Stimulated activated naive B cell treated with anti-CD40 and anti-IgM and Interleukin-4, amounts not matched to agents 10 μg/mL and 1 μg/mL and 100 μg/mL, for 72 hours (primary cell): ENCODE measurements around the gene POU5F1.
"Not testable (repeated sequence)": the region's sequence is repeated elsewhere in the genome, so short reads cannot be mapped to it uniquely, and the experiment has no call there.

ENCODE experiments used
- ATAC-seq, 2 donors: fragments of 150-1000 bp; cut with Tn5 transposase; replicated peaks; 2 replicates each; pipeline ENCODE4 v1.10.0; 2021; ENCODE audit warnings: moderate library complexity in 1 of 2
- DNase-seq: peaks from one replicate; pipeline ENCODE4 v3.0.0; 2021
- H3K27ac Mint-ChIP-seq: one replicate; pipeline ENCODE4 v1.8.0; 2022; ENCODE audit warnings: mild to moderate bottlenecking, mixed read lengths
- H3K27me3 Mint-ChIP-seq, 2 donors: one replicate each; pipeline ENCODE4 v1.8.0; 2022; ENCODE audit warnings: mixed read lengths in 2 of 2
- H3K36me3 Mint-ChIP-seq, 2 donors: one replicate each; pipeline ENCODE4 v1.8.0; 2022; ENCODE audit warnings: mixed read lengths in 2 of 2, mild to moderate bottlenecking in 1 of 2
- H3K4me1 Mint-ChIP-seq, 2 donors: one replicate each; pipeline ENCODE4 v1.8.0; 2022; ENCODE audit warnings: mixed read lengths in 2 of 2, mild to moderate bottlenecking in 1 of 2
- H3K4me3 Mint-ChIP-seq, 2 donors: one replicate each; pipeline ENCODE4 v1.8.0; 2022; ENCODE audit warnings: mild to moderate bottlenecking in 2 of 2, mixed read lengths in 2 of 2, moderate library complexity in 1 of 2
- H3K9me3 Mint-ChIP-seq, 2 donors: one replicate each; pipeline ENCODE4 v1.8.0; 2022; ENCODE audit warnings: mixed read lengths in 2 of 2, mild to moderate bottlenecking in 1 of 2

The POU5F1 gene

DNA sequence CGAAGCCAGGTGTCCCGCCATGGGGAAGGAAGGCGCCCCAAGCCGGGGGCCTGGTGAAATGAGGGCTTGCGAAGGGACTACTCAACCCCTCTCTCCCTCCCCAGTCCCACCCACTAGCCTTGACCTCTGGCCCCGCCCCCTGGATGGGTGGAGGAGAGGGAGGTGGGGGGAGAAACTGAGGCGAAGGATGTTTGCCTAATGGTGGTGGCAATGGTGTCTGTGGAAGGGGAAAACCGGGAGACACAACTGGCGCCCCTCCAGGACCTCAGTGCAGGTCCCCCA is at the start of gene POU5F1:
POU5F1 (minus strand) TSS at position 83 of the 282 bp plus-strand sequence; CDS start at position 21, 62 bp downstream.
- H3K36me3 Mint-ChIP-seq: no peaks in the 10 kb centered on the region

DNA sequence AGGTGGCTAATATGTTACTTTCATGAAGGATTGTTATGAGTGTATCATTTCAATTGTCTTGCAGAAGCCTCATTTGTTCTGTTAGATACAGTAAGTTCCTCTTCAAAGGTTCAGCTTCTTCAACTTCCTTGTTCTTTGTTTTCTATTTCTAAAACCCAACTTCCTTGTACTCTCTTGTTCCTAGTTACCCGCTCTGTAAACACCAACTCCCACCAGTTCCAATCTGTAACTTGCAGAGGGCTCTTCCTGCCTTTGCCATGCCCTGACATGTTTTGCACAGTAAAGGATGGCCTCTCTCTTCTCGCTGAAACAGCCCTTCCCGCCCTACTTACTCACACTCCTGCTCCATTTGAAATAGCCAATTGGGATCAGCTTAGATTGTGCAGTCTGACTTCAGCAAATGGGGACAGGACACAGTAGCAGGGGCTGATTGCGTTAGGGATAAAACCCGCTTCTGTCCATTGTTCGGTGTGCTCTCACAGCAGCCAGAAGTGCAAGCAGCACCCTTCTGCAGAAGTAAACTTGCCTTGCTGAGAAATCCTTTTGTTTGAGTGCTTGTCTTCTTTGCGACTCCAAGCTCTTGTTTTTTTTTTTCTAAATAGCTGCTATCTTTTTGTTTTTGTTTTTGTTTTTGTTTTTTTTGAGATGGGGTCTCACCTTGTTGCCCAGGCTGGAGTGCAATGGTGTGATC is 45.9 kb upstream of the POU5F1 start:
- H3K4me1 Mint-ChIP-seq: peaks cover 7 to 9% of the 10 kb centered on the region in 2 donors
- H3K9me3 Mint-ChIP-seq: peaks cover 10% of the 10 kb centered on the region in 2 donors
- peak overlapping the region; percentile 1 for H3K27ac Mint-ChIP-seq
- no peak overlapping the region for H3K4me3 Mint-ChIP-seq
- no peak for DNase-seq
- H3K27me3 Mint-ChIP-seq: no peaks in the 10 kb centered on the region
- H3K36me3 Mint-ChIP-seq: peaks cover 8 to 10% of the 10 kb centered on the region in 2 donors
- peak; percentile 72 to 84 for ATAC-seq

More for the DNA sequence above, at the start of gene POU5F1:
- H3K4me1 Mint-ChIP-seq: peaks cover 1 to 5% of the 10 kb centered on the region in 2 donors
- ATAC-seq (no peak), DNase-seq (no peak)
- H3K4me3 Mint-ChIP-seq: peak within 1 kb of the TSS in 1 of 2 donors; percentile 41
- H3K9me3 Mint-ChIP-seq: no peaks in the 10 kb centered on the region
- no peak within 1 kb of the TSS for H3K27ac Mint-ChIP-seq
- H3K27me3 Mint-ChIP-seq: no peaks in the 10 kb centered on the region

DNA sequence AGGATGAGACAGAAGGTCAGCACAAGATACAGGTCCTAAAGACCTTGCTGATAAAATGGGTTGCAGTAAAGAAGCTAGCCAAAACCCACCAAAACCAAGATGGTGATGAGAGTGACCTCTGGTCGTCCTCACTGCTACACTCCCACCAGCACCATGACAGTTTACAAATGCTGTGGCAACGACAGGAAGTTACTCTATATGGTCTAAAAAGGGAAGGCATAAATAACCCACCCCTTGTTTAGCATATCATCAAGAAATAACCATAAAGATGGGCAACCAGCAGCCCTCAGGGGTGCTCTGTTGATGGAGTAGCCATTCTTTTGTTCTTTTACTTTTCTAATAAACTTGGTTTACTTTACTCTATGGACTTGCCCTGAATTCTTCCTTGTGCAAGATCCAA is 44.7 kb upstream of the POU5F1 start:
- not testable (repeated sequence) for H3K4me1 Mint-ChIP-seq, H3K4me3 Mint-ChIP-seq, ATAC-seq, H3K9me3 Mint-ChIP-seq, H3K27ac Mint-ChIP-seq, H3K27me3 Mint-ChIP-seq, DNase-seq
- peaks cover 8 to 10% of the 10 kb centered on the region in 2 donors for H3K36me3 Mint-ChIP-seq

DNA sequence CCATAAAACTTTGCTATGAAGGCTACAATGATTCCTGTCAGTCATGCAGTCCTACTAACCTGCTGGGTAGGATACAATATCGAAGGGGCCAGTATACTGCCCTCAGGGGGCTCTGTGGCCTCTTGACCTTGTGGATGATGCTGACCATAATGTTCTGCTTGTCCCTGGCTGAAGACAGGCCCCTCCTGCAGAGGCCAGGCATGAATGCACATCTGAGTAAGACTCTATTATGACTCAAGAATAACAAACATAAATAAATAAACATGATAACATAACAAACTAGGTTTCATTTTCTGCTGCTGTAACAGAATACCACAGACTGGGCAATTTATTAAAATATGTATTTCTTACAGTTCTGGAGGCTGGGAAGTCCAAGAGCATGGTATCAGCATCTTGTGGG is 44.0 kb upstream of the POU5F1 start:
- H3K27ac Mint-ChIP-seq: no peak overlapping the region

DNA sequence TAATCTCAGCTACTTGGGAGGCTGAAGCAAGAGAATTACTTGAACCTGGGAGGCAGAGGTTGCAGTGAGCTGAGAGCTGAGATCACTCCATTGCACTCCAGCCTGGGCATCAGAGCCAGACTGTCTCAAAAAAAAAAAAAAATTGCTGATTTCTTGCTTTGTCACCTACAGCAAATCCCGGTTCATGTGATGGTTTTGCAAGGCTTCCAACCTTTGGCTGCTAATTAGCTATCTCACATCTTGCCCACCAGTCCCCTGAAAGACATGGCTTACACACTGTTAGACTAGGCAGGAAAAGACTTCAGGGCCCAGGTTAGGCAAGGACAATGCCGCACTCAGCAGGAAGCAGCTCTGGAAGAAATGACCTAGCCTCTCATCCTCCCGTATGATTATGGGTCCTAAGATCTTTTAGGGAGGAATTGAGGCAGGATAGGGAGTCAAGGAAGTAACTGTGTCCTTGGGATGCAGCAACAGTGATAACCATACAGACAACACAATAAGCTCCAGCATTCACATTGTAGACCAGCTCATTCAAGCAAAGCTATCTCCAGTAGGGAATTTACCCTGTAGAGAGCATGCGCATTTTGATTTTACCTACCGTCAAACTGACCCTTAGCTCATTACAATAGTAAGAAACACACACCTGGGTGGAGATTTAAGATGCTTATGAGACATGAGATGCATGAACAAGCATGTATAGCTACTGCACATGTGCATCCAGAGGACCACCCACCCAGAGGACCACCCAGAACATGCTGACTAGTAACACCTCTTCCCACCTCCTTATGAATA is 40.5 kb upstream of the POU5F1 start:
- Mint-ChIP-seq H3K9me3 (peaks cover 0 to 1% of the 10 kb centered on the region in 2 donors), H3K36me3 (peaks cover 0 to 1% of the 10 kb centered on the region in 2 donors), H3K27me3 (no peaks in the 10 kb centered on the region), H3K27ac (no peak overlapping the region), H3K4me1 (peaks cover 2 to 6% of the 10 kb centered on the region in 2 donors), H3K4me3 (no peak overlapping the region)
- DNase-seq (no peak), ATAC-seq (no peak)

More for the DNA sequence above, 44.0 kb upstream of the POU5F1 start:
- peaks cover 10% of the 10 kb centered on the region in 2 donors for H3K9me3 Mint-ChIP-seq
- DNase-seq: no peak
- no peak for ATAC-seq
- peaks cover 8 to 10% of the 10 kb centered on the region in 2 donors for H3K36me3 Mint-ChIP-seq
- no peaks in the 10 kb centered on the region for H3K27me3 Mint-ChIP-seq
- H3K4me3 Mint-ChIP-seq: no peak overlapping the region
- H3K4me1 Mint-ChIP-seq: peaks cover 7 to 9% of the 10 kb centered on the region in 2 donors

DNA sequence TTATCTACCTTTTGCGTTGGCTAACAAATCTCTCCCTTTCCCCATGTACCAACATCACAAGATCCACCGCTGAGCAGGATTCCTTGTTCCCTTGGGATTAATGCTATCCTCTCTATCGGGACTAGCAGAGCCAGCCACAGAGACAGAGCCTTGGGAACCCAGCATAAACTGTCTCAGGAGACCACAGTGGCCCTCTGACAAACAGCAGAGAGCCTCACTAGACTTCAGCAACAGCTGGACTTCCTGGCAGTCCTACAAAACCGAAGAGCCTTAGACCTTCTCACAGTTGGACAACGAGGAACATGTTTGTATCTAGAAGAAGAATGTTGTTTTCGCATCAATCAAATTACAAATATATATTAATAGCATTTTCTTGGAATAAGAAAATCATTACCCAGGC is 39.6 kb upstream of the POU5F1 start:
- H3K4me3 Mint-ChIP-seq: no peak overlapping the region
- no peak overlapping the region for H3K27ac Mint-ChIP-seq
- H3K9me3 Mint-ChIP-seq: no peaks in the 10 kb centered on the region
- no peak for DNase-seq
- no peaks in the 10 kb centered on the region for H3K27me3 Mint-ChIP-seq
- H3K4me1 Mint-ChIP-seq: peaks cover 0 to 7% of the 10 kb centered on the region in 2 donors
- ATAC-seq: no peak
- H3K36me3 Mint-ChIP-seq: no peaks in the 10 kb centered on the region

DNA sequence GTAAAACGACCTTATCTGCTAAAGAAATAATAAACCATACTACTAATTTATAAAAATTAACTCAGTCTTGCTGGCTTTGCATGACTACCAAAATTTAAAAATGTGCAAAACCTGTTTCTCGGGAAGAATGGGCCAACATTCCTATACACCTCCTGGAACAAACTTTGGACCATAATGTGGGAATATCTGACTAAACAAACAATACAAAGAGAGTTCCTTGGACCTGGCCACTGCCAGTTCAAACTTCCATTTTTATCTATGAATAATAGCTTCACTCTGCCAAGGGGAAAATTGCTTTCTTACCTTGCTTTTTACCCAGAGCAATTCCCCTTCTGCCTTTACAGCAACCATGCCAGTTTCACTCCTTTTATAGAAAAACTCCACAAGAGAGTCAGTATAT is 38.7 kb upstream of the POU5F1 start:
- H3K4me3 Mint-ChIP-seq: no peak overlapping the region
- DNase-seq: no peak
- H3K9me3 Mint-ChIP-seq: no peaks in the 10 kb centered on the region
- H3K4me1 Mint-ChIP-seq: peaks cover 9 to 10% of the 10 kb centered on the region in 2 donors
- H3K36me3 Mint-ChIP-seq: no peaks in the 10 kb centered on the region
- H3K27ac Mint-ChIP-seq: no peak overlapping the region
- H3K27me3 Mint-ChIP-seq: no peaks in the 10 kb centered on the region
- no peak for ATAC-seq

DNA sequence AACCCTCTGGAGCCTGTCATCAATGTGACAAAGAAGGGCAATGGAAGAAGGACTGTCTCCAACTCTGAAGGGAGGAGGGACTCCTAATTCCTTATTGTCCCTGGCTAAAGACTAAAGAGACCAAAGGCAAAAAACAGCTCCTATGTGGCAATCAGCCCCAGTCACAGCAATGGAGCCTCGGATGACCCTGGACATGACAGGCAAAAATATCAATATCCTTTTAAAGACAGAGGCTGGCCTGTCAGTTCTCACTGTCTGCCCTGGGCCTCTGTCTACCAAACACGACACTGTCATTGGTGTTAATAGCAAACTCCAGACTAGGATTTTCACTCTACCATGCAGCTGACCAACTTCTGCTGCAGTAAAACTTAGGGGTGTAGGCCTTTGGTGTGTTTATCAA is 38.0 kb upstream of the POU5F1 start:
- ATAC-seq (no peak), DNase-seq (no peak)
- H3K4me3 Mint-ChIP-seq: no peak overlapping the region
- no peaks in the 10 kb centered on the region for H3K27me3 Mint-ChIP-seq
- H3K27ac Mint-ChIP-seq: no peak overlapping the region
- peaks cover 12 to 16% of the 10 kb centered on the region in 2 donors for H3K4me1 Mint-ChIP-seq
- no peaks in the 10 kb centered on the region for H3K36me3 Mint-ChIP-seq
- no peaks in the 10 kb centered on the region for H3K9me3 Mint-ChIP-seq

DNA sequence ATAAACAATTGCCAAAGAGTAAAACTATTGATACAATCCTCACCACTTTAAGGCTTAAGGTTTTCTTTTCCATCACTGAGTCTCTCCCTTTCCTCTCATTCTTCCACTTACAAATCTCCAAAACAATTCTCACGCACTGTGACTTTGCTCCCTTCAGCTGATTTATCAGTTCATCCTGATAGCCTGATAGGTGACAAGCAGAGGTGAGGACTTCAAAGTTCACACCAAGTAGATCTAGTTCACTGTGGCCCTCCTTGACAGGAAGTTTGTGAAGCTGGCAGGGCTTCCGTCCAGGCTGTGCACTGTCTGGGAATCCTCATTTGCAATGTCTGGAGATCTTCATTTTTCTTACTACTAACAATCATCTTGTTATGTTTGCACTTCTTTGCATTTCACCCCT is 35.2 kb upstream of the POU5F1 start:
- Mint-ChIP-seq H3K27me3 (no peaks in the 10 kb centered on the region), H3K36me3 (peaks cover 0 to 4% of the 10 kb centered on the region in 2 donors), H3K27ac (no peak overlapping the region), H3K9me3 (peaks cover 3% of the 10 kb centered on the region in 2 donors), H3K4me3 (no peak overlapping the region), H3K4me1 (peaks cover 26 to 40% of the 10 kb centered on the region in 2 donors)
- no peak for ATAC-seq
- no peak for DNase-seq

DNA sequence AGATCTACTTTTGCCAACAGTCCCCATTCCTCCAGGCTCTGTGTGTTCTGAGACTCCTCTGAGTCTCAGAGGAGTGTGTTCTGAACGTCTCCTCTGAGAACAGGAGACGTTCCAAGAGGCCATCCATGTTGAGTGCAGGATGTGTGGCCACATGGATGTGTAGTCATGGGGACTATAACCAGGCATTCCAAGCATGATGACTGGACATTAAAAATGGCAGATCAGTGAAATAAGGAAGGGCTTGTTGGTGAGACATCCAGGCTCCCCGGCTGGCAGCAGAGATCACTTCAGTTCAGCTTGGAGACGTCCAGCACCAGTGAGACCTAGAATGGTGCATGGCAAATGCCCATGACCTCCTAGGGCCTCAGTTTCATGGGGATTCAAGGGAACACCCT is 34.3 kb upstream of the POU5F1 start:
- no peak for ATAC-seq
- Mint-ChIP-seq H3K27ac (peak overlapping the region; percentile 94), H3K4me3 (peak overlapping the region; percentile 90 to 92), H3K4me1 (peaks cover 26 to 40% of the 10 kb centered on the region in 2 donors), H3K36me3 (peaks cover 0 to 4% of the 10 kb centered on the region in 2 donors), H3K9me3 (peaks cover 3% of the 10 kb centered on the region in 2 donors), H3K27me3 (no peaks in the 10 kb centered on the region)
- no peak for DNase-seq

DNA sequence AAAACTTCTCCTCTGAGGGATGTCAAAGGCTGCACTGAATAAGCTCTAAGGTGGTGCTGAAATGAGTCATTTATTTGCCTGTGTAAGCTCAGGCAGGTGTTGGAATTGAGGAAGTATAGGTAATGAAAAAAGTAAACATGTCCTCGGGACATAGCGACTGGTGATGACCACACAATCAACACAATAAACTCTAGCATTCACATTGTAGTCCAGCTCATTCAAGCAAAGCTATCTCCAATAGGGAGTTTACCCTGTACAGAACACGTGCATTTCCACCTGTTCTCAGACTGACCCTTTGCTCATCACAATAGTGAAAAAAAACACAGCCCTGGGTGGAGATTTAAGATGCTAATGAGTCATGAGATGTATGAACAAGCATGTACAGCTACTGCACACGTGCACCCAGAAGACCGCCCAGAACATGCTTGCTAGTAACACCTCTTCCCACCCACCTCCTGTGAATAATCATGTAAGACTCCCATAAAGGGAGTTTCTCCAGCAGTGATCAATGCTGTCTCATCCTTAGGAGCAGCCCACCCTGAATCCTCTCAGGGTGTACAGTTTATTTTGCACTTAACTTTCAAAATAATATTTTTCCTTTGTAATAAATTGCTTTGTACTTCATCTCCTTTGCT is 33.0 kb upstream of the POU5F1 start:
- peaks cover 28 to 48% of the 10 kb centered on the region in 2 donors for H3K4me1 Mint-ChIP-seq
- peak; percentile 51 for DNase-seq
- H3K27ac Mint-ChIP-seq: peak overlapping the region; percentile 94

DNA sequence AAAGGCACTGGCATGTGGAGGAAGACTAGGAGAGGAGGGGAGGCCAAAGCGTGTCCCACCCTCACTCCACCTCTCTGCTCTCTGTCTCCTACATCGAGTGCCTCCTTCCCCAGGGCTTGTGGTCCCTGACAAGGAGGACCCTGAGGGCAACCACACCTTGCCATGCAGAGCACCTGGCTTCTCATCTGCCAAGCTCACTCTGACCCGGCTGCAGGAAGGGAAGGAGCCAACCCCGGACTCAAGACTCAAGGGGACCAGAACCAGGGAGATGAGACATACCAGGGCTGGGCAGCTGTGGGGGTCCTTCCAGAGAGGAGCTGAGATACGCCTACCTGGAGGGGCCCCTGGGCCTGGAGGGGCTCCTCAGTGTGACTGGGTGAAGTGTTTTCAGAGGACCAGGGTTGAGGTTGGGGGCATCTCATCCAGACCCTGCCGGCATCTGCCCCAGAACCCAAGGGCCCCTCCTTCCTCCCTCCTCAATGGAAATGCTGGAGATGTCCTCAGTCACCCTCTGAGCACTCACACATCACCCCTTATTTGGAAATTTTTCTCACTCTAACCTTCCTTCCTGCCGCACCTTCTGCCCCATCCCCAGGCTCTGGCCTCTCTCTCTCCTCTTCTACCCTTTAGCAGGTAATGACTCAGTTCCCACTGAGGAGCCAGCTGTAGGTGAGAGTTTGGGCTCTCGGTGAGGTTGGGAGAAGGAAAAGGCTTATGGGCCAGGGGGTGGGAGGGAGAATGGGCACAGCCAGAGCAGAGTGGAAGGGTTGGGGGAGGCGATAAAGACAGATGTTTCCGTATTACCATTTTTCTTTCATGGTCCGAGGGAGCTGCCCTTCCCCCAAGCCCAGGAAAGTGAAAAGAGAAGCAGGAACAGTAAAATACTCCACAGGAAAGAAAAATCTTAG is 32.0 kb upstream of the POU5F1 start:
- peaks cover 26 to 54% of the 10 kb centered on the region in 2 donors for H3K4me1 Mint-ChIP-seq
- peaks cover 0 to 4% of the 10 kb centered on the region in 2 donors for H3K36me3 Mint-ChIP-seq
- H3K4me3 Mint-ChIP-seq: peak overlapping the region; percentile 53 to 90
- H3K27me3 Mint-ChIP-seq: no peaks in the 10 kb centered on the region
- ATAC-seq (no peak), DNase-seq (no peak)
- peaks cover 3% of the 10 kb centered on the region in 2 donors for H3K9me3 Mint-ChIP-seq
- H3K27ac Mint-ChIP-seq: peak overlapping the region; percentile 32

More for the DNA sequence above, 33.0 kb upstream of the POU5F1 start:
- peak; percentile 79 to 82 for ATAC-seq
- Mint-ChIP-seq H3K27me3 (no peaks in the 10 kb centered on the region), H3K36me3 (peaks cover 0 to 4% of the 10 kb centered on the region in 2 donors), H3K4me3 (peak overlapping the region; percentile 90 to 92), H3K9me3 (peaks cover 3% of the 10 kb centered on the region in 2 donors)

DNA sequence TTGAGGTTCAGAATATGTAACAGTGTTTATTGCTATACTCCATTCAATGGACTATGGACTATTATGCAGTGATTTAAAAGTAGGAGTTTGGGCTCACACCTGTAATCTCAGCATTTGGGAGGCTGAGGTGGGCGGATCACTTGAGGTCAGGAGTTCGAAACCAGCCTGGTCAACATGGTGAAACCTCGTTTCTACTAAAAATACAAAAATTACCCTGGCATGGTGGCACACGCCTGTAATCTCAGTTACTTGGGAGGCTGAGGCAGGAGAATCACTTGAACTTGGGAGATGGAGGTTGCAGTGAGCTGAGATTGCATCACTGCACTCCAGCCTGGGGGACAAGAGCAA is 28.6 kb upstream of the POU5F1 start:
- H3K9me3 Mint-ChIP-seq, ATAC-seq, H3K36me3 Mint-ChIP-seq, H3K27ac Mint-ChIP-seq, DNase-seq, H3K27me3 Mint-ChIP-seq: not testable (repeated sequence)
- Mint-ChIP-seq H3K4me3 (peak overlapping the region in 1 of 2 donors; percentile 73), H3K4me1 (peaks cover 27 to 55% of the 10 kb centered on the region in 2 donors)
